Sigmoid colon (tissue), 7 donors: Measurements from ENCODE around the gene ZNF362. TPM values are rescaled to one million over a fixed set of nuclear protein-coding genes. Genes with fewer than 3 reads are reported as not detected.

Experiments used
- DNase-seq: peaks from one replicate; pipeline ENCODE4 v3.0.0-alpha.2; 2019
- H3K27ac ChIP-seq, 4 donors: fragments of 200-600 bp; sonication (generic); one replicate each; pipeline ENCODE4 v1.5.1; 2016 to 2019; ENCODE audit warnings: mild to moderate bottlenecking in 1 of 4
- H3K27me3 ChIP-seq, 3 donors: fragments of 200-600 bp; sonication (generic); one replicate each; pipeline ENCODE4 v1.5.1; 2019; ENCODE audit warnings: mild to moderate bottlenecking in 1 of 3
- H3K36me3 ChIP-seq, 4 donors: fragments of 200-600 bp; sonication (generic); one replicate each; pipeline ENCODE4 v1.5.1; 2016 to 2019
- H3K4me1 ChIP-seq, 4 donors: fragments of 200-600 bp; sonication (generic); one replicate each; pipeline ENCODE4 v1.5.1; 2017 to 2019
- H3K4me3 ChIP-seq, 4 donors: fragments of 200-600 bp; sonication (generic); one replicate each; pipeline ENCODE4 v1.5.1; 2017 to 2019; ENCODE audit warnings: mild to moderate bottlenecking in 2 of 4, moderate library complexity in 1 of 4
- H3K9me3 ChIP-seq, 4 donors: fragments of 200-600 bp in 3 of 4; sonication (generic) in 3 of 4; one replicate each; pipeline versions ENCODE4 v1.5.1 to v1.6.1; 2013 to 2019
- EP300 ChIP-seq, 4 donors: sonication (generic); formaldehyde crosslinking; IDR thresholded peaks; one replicate each; pipeline ENCODE4 v1.6.1; 2017; ENCODE audit warnings: antibody characterized with exemption in 4 of 4
- POLR2A ChIP-seq, 2 donors: fragments of 450-650 bp; IDR thresholded peaks; one replicate each; pipeline ENCODE4 v1.6.1; 2016; ENCODE audit warnings: antibody characterized with exemption in 2 of 2, mild to moderate bottlenecking in 2 of 2, moderate library complexity in 2 of 2
- POLR2AphosphoS5 ChIP-seq, 4 donors: sonication (generic); formaldehyde crosslinking; IDR thresholded peaks; one replicate each; pipeline ENCODE4 v1.6.1; 2017; ENCODE audit warnings: antibody characterized with exemption in 4 of 4
- WGBS, 2 donors: extraction: QIAGEN DNeasy Blood & Tissue Kit; methylation state at CpG; one replicate each; pipeline ENCODE4 v1.1.7; 2013; 5-methylcytosine and 5-hydroxymethylcytosine counted together
- intact Hi-C: fragments of 100-400 bp; cut with DNase I; formaldehyde crosslinking; loops from one replicate; pipeline ENCODE4 v1.15.1; 2023
- polyA plus RNA-seq, 3 donors: library from polyadenylated mRNA; stranded (reverse); fragments of 200-250 nt; gene quantifications; one replicate each; pipeline ENCODE4 v1.2.3, GENCODE V29; 2013
- total RNA-seq, 4 donors: library from RNA; depleted of rRNA; stranded (reverse); fragments of >200 nt; gene quantifications; one replicate each; pipeline ENCODE4 v1.1.0, GENCODE V29; 2016
- TF ChIP-seq, protein P1 (sequence below), 4 experiments: fragments of 450-650 bp in 3 of 4; fragments of 200-600 bp in 1 of 4; IDR thresholded peaks; one replicate each; pipeline ENCODE4 v1.5.1; 2016 to 2019; ENCODE audit warnings: antibody characterized with exemption in 4 of 4, mild to moderate bottlenecking in 3 of 4, moderate library complexity in 2 of 4
- donor health status: healthy with polysubstance abuse.
- donor health status: Bipolar disorder and iron deficiency.
- donor health status: healthy.

The ZNF362 gene
- total and polyA plus RNA-seq, 7 donors = 3.5 to 18.8 (median 11.2) TPM

DNA sequence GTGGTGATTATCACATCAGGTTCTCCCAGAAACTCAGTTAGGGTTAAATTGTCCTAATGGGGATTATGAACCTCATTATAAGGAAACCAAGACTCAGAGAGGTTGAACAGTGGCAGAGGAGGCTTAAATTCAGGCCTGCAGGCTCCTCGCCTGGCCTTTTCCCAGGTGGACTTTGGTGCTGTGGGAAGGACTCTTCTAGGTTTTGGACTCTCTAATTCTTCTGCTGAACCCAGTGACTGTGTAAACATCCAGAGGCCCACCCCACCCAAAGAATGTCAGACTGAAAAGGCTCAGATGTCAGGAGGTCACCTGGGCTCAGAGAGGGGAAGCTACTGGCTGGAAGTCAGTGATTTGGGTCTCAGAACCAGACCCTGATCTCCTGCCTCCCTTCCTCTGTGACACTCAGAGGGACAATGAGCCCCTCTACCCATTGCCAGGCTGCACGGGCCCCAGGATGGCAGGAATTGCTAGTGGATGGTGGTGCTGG is 2.5 kb downstream of the ZNF362 start:
- DNase-seq = no peak
- peaks cover 0 to 4% (median 0%) of the 10 kb centered on the region in 4 donors for H3K36me3 ChIP-seq
- TF ChIP-seq, protein P1, sequence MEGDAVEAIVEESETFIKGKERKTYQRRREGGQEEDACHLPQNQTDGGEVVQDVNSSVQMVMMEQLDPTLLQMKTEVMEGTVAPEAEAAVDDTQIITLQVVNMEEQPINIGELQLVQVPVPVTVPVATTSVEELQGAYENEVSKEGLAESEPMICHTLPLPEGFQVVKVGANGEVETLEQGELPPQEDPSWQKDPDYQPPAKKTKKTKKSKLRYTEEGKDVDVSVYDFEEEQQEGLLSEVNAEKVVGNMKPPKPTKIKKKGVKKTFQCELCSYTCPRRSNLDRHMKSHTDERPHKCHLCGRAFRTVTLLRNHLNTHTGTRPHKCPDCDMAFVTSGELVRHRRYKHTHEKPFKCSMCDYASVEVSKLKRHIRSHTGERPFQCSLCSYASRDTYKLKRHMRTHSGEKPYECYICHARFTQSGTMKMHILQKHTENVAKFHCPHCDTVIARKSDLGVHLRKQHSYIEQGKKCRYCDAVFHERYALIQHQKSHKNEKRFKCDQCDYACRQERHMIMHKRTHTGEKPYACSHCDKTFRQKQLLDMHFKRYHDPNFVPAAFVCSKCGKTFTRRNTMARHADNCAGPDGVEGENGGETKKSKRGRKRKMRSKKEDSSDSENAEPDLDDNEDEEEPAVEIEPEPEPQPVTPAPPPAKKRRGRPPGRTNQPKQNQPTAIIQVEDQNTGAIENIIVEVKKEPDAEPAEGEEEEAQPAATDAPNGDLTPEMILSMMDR (IDR thresholded peaks at IDR 0.05) = no peak
- TF ChIP-seq POLR2A (IDR thresholded peaks at IDR 0.05) (no peak), EP300 (IDR thresholded peaks at IDR 0.05) (no peak), POLR2AphosphoS5 (IDR thresholded peaks at IDR 0.05) (no peak)
- H3K27ac ChIP-seq = no peak overlapping the region
- H3K4me1 ChIP-seq = peaks cover 0 to 59% (median 52%) of the 10 kb centered on the region in 4 donors
- WGBS, 2 donors = 88 to 90% methylated on average over 2 of the region's 2 CpGs
- peak overlapping the region in 1 of 4 donors; percentile 73 for H3K4me3 ChIP-seq
- intact Hi-C loops = no loop called here
- H3K27me3 ChIP-seq = no peaks in the 10 kb centered on the region
- no peaks in the 10 kb centered on the region for H3K9me3 ChIP-seq

DNA sequence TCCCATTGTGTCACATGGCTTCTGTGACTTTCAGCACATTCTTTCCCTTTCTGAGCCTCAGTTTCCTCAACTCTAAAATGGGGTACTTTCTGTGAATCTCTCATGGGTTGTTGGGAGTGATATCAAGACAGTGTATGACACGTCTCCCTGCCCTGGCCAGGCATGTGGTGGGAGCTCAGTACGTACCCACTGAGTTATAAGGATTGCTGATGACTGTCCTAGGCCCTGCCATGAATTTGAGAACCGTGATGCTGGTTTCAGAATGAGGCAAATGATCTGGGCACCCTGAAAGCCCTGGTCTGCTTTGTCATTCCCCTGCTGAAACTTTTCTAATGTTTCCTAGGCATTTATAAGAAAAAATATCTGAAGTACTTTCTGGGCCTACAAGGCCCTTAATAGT is 3.6 kb downstream of the ZNF362 start:
- H3K4me3 ChIP-seq = no peak overlapping the region
- no peak for DNase-seq
- 91 to 93% methylated on average over 3 of the region's 3 CpGs for WGBS, 2 donors
- H3K27me3 ChIP-seq = no peaks in the 10 kb centered on the region
- H3K27ac ChIP-seq = no peak overlapping the region
- peaks cover 0 to 65% (median 59%) of the 10 kb centered on the region in 4 donors for H3K4me1 ChIP-seq
- H3K9me3 ChIP-seq = no peaks in the 10 kb centered on the region
- peaks cover 0 to 4% (median 0%) of the 10 kb centered on the region in 4 donors for H3K36me3 ChIP-seq
- TF ChIP-seq, protein P1 (IDR thresholded peaks at IDR 0.05) = no peak
- TF ChIP-seq POLR2AphosphoS5 (IDR thresholded peaks at IDR 0.05) (no peak), EP300 (IDR thresholded peaks at IDR 0.05) (no peak), POLR2A (IDR thresholded peaks at IDR 0.05) (no peak)
- intact Hi-C loops = no loop called here

DNA sequence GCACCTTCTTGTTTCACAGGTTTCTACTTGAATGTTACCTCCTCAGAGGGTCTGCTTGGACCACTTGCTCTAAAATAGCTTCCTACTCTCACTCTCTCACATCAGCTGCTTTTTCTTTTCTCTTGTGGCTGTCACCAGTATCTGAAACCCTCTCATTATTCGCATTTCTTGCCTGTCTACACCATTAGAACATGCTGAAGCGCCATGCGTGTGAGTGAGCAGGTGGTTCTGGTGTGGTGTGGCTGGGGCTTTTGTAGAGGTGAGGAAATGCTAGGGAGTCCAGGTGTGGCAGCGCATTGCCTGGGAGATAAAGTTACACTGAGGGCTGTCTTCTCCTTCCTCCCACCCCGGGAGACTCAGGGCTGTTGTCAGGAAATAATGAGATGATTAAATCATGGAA is 4.1 kb downstream of the ZNF362 start:
- intact Hi-C loops = no loop called here
- peaks cover 0 to 4% (median 0%) of the 10 kb centered on the region in 4 donors for H3K36me3 ChIP-seq
- no peak overlapping the region for H3K4me3 ChIP-seq
- no peaks in the 10 kb centered on the region for H3K9me3 ChIP-seq
- no peak overlapping the region for H3K27ac ChIP-seq
- no peak for DNase-seq
- TF ChIP-seq, protein P1 (IDR thresholded peaks at IDR 0.05) = no peak
- peaks cover 0 to 60% (median 56%) of the 10 kb centered on the region in 4 donors for H3K4me1 ChIP-seq
- WGBS, 2 donors = 81 to 83% methylated on average over 5 of the region's 5 CpGs
- H3K27me3 ChIP-seq = no peaks in the 10 kb centered on the region

DNA sequence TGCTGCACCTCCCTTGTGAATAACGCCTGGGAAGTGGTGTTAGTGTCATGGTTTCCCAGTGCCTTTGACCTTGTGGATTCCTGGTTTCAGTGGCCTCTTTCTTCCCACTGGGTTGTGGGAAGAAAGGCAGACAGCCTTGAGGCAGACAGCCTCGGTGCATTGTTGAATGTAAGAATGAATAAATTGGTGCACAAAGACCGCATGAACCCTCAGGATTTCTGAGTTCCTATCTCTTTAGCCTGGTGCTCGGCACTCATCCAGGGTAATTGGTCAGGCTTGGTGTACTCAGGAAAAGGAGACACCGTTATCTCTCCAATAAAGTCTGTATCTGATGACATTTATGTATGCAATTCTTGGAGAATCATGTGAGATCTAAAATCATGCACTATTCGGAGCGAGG is 5.1 kb downstream of the ZNF362 start:
- intact Hi-C loops = no loop called here
- H3K4me1 ChIP-seq = peaks cover 0 to 61% (median 54%) of the 10 kb centered on the region in 4 donors
- no peak overlapping the region for H3K4me3 ChIP-seq
- 86 to 87% methylated on average over 7 of the region's 7 CpGs for WGBS, 2 donors
- H3K36me3 ChIP-seq = peaks cover 0 to 4% (median 0%) of the 10 kb centered on the region in 4 donors
- DNase-seq = no peak
- no peak overlapping the region for H3K27ac ChIP-seq
- no peaks in the 10 kb centered on the region for H3K27me3 ChIP-seq
- TF ChIP-seq POLR2A (IDR thresholded peaks at IDR 0.05) = no peak
- TF ChIP-seq POLR2AphosphoS5 (IDR thresholded peaks at IDR 0.05) = no peak
- TF ChIP-seq, protein P1 (IDR thresholded peaks at IDR 0.05) = no peak
- TF ChIP-seq EP300 (IDR thresholded peaks at IDR 0.05) = no peak
- no peaks in the 10 kb centered on the region for H3K9me3 ChIP-seq
